GM23248 (cell line): Measurements from ENCODE around the gene ZKSCAN4.

Experiments used
- EZH2 ChIP-seq: fragments of 200-600 bp; sonication (generic); IDR thresholded peaks from 2 replicates; pipeline ENCODE4 v1.6.1; 2018; ENCODE audit warnings: antibody characterized with exemption, mild to moderate bottlenecking; ENCODE audit not compliant: insufficient read depth, poor library complexity, severe bottlenecking
- EZH2phosphoT487 ChIP-seq: fragments of 200-600 bp; sonication (generic); IDR thresholded peaks from 2 replicates; pipeline ENCODE4 v1.6.1; 2018; ENCODE audit warnings: antibody characterized with exemption, moderate library complexity, mild to moderate bottlenecking, low read depth; ENCODE audit not compliant: insufficient read depth

DNA sequence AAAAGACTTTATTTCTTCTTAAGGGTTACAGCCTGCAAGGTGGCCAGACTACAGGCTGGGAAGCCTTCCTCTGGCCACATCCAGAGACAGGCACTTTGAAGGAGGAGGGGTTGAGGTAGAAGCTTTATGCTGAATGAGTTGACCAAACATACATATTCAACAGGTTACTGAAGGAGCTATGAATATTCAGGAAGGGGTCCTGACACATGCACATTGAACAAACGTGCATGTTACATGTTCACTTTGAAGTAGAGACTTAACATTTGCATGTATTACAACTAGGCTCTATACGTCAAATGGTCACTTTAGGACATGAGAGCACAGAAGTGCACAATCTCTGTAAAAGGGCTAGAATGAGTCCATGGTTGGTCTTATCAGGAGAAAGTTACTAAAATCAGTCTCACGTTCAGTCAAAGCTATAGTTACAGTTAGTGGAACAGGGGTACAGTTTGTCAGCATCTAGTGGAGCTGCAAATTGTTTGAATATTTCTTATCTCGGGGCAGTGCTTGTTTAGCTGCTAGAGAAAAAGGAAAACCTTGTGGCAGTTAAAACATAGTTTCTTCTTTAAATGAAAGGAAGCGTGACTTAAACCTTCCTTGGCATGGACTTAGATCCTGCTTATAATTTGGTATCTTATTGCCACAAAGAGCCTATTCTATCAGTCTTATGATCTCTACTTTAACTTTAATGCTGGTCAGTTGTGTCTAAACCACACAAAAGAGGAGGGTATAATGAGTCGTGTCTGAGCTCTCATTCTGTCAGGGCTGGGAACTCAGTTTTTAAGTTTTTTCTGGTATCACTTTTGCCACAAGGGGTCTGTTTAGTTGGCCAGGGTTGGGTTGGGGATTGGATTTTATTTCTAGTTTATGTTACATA is 31.6 kb downstream of the ZKSCAN4 start:
- TF ChIP-seq EZH2 (no peak), EZH2phosphoT487 (no peak)
